OCI-LY1 (cell line): ENCODE data around the gene PEX5L.

Experiments used
- H2AFZ ChIP-seq: fragments of 200-600 bp; sonication (generic), shearing (Covaris generic); 2 replicates; pipeline ENCODE4 v1.6.0; 2014; ENCODE audit warnings: antibody characterized with exemption, mild to moderate bottlenecking, low read length
- H3F3A ChIP-seq: fragments of 200-600 bp; sonication (generic), shearing (Covaris generic); 2 replicates; pipeline ENCODE4 v1.6.0; 2014; ENCODE audit warnings: mild to moderate bottlenecking, antibody characterized with exemption, low read length, moderate library complexity; ENCODE audit not compliant: insufficient read depth
- H3K27ac ChIP-seq: fragments of 200-600 bp; sonication (generic); 2 replicates; pipeline ENCODE4 v1.5.1; 2014; ENCODE audit warnings: low read length, mixed run types, mild to moderate bottlenecking, low read depth; ENCODE audit not compliant: poor library complexity, severe bottlenecking
- H3K27me3 ChIP-seq: fragments of 200-600 bp; sonication (generic); 2 replicates; pipeline ENCODE4 v1.6.0; 2014; ENCODE audit warnings: antibody characterized with exemption, mild to moderate bottlenecking, low read length, moderate library complexity; ENCODE audit not compliant: insufficient read depth
- H3K36me3 ChIP-seq: fragments of 200-600 bp; sonication (generic); 2 replicates; pipeline ENCODE4 v1.6.1; 2014; ENCODE audit warnings: mild to moderate bottlenecking, antibody characterized with exemption, low read length, moderate library complexity, mixed read lengths; ENCODE audit not compliant: insufficient read depth
- H3K4me1 ChIP-seq: fragments of 200-600 bp; sonication (generic); 2 replicates; pipeline ENCODE4 v1.5.1; 2014; ENCODE audit warnings: mild to moderate bottlenecking, low read length, moderate library complexity; ENCODE audit not compliant: insufficient read depth, severe bottlenecking
- H3K4me2 ChIP-seq: fragments of 200-600 bp; sonication (generic), shearing (Covaris generic); 2 replicates; pipeline ENCODE4 v1.6.1; 2014; ENCODE audit warnings: low read length
- H3K4me3 ChIP-seq: fragments of 200-600 bp; sonication (generic); 2 replicates; pipeline ENCODE4 v1.5.1; 2014; ENCODE audit warnings: low read length, low read depth, mild to moderate bottlenecking, mixed read lengths; ENCODE audit not compliant: poor library complexity, severe bottlenecking
- H3K79me2 ChIP-seq: fragments of 200-600 bp; shearing (Covaris generic); 2 replicates; pipeline ENCODE4 v1.6.1; 2016; ENCODE audit warnings: mixed run types, low read length, mixed read lengths; ENCODE audit not compliant: insufficient read depth
- H3K9ac ChIP-seq: fragments of 200-600 bp; sonication (generic), shearing (Covaris generic); 2 replicates; pipeline ENCODE4 v1.6.1; 2014; ENCODE audit warnings: mild to moderate bottlenecking, low read length, mixed read lengths
- H3K9me2 ChIP-seq: fragments of 200-600 bp; sonication (generic), shearing (Covaris generic); 2 replicates; pipeline ENCODE4 v1.6.1; 2014; ENCODE audit warnings: low read depth, mild to moderate bottlenecking, low read length, mixed read lengths
- H3K9me3 ChIP-seq: fragments of 200-600 bp; shearing (Covaris generic); 2 replicates; pipeline ENCODE4 v1.6.1; 2014; ENCODE audit warnings: low read length, mixed read lengths
- H4K20me1 ChIP-seq: fragments of 200-600 bp; sonication (generic), shearing (Covaris generic); 2 replicates; pipeline ENCODE4 v1.6.0; 2016; ENCODE audit warnings: mild to moderate bottlenecking, low read length; ENCODE audit not compliant: insufficient read depth
- CTCF ChIP-seq: fragments of 200-600 bp; sonication (generic), shearing (Covaris generic); IDR thresholded peaks from 2 replicates; pipeline ENCODE4 v1.5.1; 2017; ENCODE audit warnings: mild to moderate bottlenecking, antibody characterized with exemption, low read length, moderate library complexity, mixed read lengths
- EZH2 ChIP-seq: fragments of 200-600 bp; sonication (generic), shearing (Covaris generic); IDR thresholded peaks from 2 replicates; pipeline ENCODE4 v1.8.0; 2017; ENCODE audit warnings: borderline replicate concordance, mixed run types, mild to moderate bottlenecking, antibody characterized with exemption, low read length, moderate library complexity, mixed read lengths

Gene PEX5L

GRCh38 chr3:179885950-179886349 is 150.8 kb downstream of the PEX5L start:
- no peaks in the 10 kb centered on the region for H3K36me3 ChIP-seq
- TF ChIP-seq CTCF: no peak
- H3K4me3 ChIP-seq: peak overlapping the region; percentile 36
- no peaks in the 10 kb centered on the region for H3K9me3 ChIP-seq
- no peaks in the 10 kb centered on the region for H3K9me2 ChIP-seq
- peak overlapping the region; percentile 32 for H3K27ac ChIP-seq
- no peaks in the 10 kb centered on the region for H3F3A ChIP-seq
- H3K79me2 ChIP-seq: no peaks in the 10 kb centered on the region
- H3K9ac ChIP-seq: peak overlapping the region; percentile 27
- H2AFZ ChIP-seq: peak overlapping the region; percentile 80
- no peaks in the 10 kb centered on the region for H3K27me3 ChIP-seq
- no peaks in the 10 kb centered on the region for H4K20me1 ChIP-seq
- peaks cover 59% of the 10 kb centered on the region for H3K4me1 ChIP-seq
- peak overlapping the region; percentile 65 for H3K4me2 ChIP-seq

- H3K79me2 ChIP-seq: no peaks in the 10 kb centered on the region
- TF ChIP-seq CTCF (no peak), EZH2 (no peak)
- no peaks in the 10 kb centered on the region for H3K9me3 ChIP-seq
- H3K9ac ChIP-seq: no peak overlapping the region
- H3K36me3 ChIP-seq: no peaks in the 10 kb centered on the region
- no peaks in the 10 kb centered on the region for H3K27me3 ChIP-seq
- peak overlapping the region; percentile 19 for H3K27ac ChIP-seq
- H3K4me2 ChIP-seq: no peak overlapping the region
- peaks cover 62% of the 10 kb centered on the region for H3K4me1 ChIP-seq
- no peaks in the 10 kb centered on the region for H3F3A ChIP-seq
- H2AFZ ChIP-seq: no peak overlapping the region
- H3K9me2 ChIP-seq: no peaks in the 10 kb centered on the region
- H3K4me3 ChIP-seq: no peak overlapping the region
- H4K20me1 ChIP-seq: no peaks in the 10 kb centered on the region
These were observed 152.6 kb downstream of the PEX5L start for GRCh38 chr3:179884136-179884535.

- Histone ChIP-seq H3K27me3 (no peaks in the 10 kb centered on the region), H2AFZ (no peak overlapping the region), H3K4me1 (peaks cover 53% of the 10 kb centered on the region), H3K9me2 (no peaks in the 10 kb centered on the region), H3K4me3 (no peak overlapping the region), H4K20me1 (no peaks in the 10 kb centered on the region), H3K27ac (peak overlapping the region; percentile 54), H3K79me2 (no peaks in the 10 kb centered on the region), H3K36me3 (no peaks in the 10 kb centered on the region), H3F3A (no peaks in the 10 kb centered on the region), H3K9me3 (no peaks in the 10 kb centered on the region), H3K4me2 (no peak overlapping the region), H3K9ac (no peak overlapping the region)
- no peak for TF ChIP-seq CTCF
- no peak for TF ChIP-seq EZH2
These were observed 154.4 kb downstream of the PEX5L start for GRCh38 chr3:179882292-179882691.
